Ishikawa (cell line): ENCODE data around the gene PCGF5.

Source experiments
- EGR1 ChIP-seq: IDR thresholded peaks from 2 replicates; pipeline ENCODE4 v1.6.1; 2012
- EP300 ChIP-seq: IDR thresholded peaks from 2 replicates; pipeline ENCODE4 v1.6.1; 2012; ENCODE audit warnings: borderline replicate concordance
- FOXM1 ChIP-seq: IDR thresholded peaks from 2 replicates; pipeline ENCODE4 v1.6.1; 2012; ENCODE audit warnings: low read depth, borderline replicate concordance
- MAX ChIP-seq: IDR thresholded peaks from 2 replicates; pipeline ENCODE4 v1.6.1; 2012
- RAD21 ChIP-seq: IDR thresholded peaks from 2 replicates; pipeline ENCODE4 v1.6.1; 2012; ENCODE audit warnings: low read depth
- REST ChIP-seq: IDR thresholded peaks from 2 replicates; pipeline ENCODE4 v1.6.1; 2012; ENCODE audit warnings: low read depth, mild to moderate bottlenecking
- TAF1 ChIP-seq: IDR thresholded peaks from 2 replicates; pipeline ENCODE4 v1.6.1; 2012; ENCODE audit warnings: low read depth, mild to moderate bottlenecking
- TEAD4 ChIP-seq: IDR thresholded peaks from 2 replicates; pipeline ENCODE4 v1.6.1; 2012
- USF1 ChIP-seq: IDR thresholded peaks from 2 replicates; pipeline ENCODE4 v1.6.1; 2012
- YY1 ChIP-seq: IDR thresholded peaks from 2 replicates; pipeline ENCODE4 v1.6.1; 2012; ENCODE audit warnings: low read depth

- TF ChIP-seq REST = no peak
- TF ChIP-seq EP300 = no peak
- no peak for TF ChIP-seq TAF1
- TF ChIP-seq RAD21 = no peak
- no peak for TF ChIP-seq FOXM1
- no peak for TF ChIP-seq MAX
- no peak for TF ChIP-seq YY1
- TF ChIP-seq EGR1 = no peak
- no peak for TF ChIP-seq USF1
- no peak for TF ChIP-seq TEAD4
Observed at GRCh38 chr10:91287276-91287675, 66.8 kb downstream of the PCGF5 start.
